NCI-H748 (cell line): Measurements from ENCODE around the gene PIR.

ENCODE experiments used
- DNase-seq: peaks from one replicate; lab custom pipeline; 2025; ENCODE audit not compliant: unreplicated experiment; lab: John Stamatoyannopoulos, UW

PIR gene

GRCh38 chrX:15492469-15492868, 664 bp downstream of the PIR start:
- no peak for DNase-seq

DNA sequence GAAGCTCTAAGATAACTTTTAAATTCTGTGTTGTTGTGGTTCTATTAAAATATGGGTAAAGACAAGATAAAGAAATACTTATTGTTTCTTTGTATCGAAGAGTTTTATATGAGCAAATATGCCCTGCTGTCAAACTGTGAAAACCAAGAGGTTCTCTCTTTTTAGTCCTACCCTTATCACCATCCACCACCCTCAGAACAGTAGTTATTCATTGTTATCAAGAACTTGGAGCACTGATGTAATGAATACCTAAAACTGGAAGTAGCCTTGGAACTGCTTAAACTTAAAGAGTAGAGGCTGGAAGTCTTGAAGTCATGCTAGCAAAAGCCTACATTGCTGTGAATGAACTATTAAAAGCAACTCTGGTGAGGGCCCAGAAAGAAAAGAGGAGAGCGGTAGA, 9.2 kb downstream of the PIR start:
- no peak for DNase-seq

- peak; percentile 28 for DNase-seq
Measured at GRCh38 chrX:15475486-15475885, 17.6 kb downstream of the PIR start.

DNA sequence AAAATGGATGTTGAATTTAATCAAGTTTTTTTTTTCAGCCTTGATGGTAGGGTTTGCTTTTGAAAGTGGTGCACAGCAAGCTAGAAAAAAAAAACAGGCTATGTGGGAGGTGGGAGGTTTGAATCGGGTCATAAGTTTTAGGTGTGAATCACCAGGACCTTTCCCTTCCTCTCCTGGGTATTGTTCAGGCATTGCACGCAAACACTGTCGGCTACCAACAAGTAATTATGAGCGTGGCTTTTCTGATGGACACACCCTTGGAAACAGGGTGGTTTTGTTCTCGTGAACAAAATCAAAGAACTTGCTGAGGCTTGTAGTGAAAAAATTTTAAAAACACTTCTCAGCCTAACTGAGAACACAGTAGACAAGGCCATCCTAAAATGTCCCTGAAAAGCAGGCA, 18.1 kb downstream of the PIR start:
- peak; percentile 82 for DNase-seq

GRCh38 chrX:15474028-15474427, 19.1 kb downstream of the PIR start:
- DNase-seq, result peak; percentile 44

DNA sequence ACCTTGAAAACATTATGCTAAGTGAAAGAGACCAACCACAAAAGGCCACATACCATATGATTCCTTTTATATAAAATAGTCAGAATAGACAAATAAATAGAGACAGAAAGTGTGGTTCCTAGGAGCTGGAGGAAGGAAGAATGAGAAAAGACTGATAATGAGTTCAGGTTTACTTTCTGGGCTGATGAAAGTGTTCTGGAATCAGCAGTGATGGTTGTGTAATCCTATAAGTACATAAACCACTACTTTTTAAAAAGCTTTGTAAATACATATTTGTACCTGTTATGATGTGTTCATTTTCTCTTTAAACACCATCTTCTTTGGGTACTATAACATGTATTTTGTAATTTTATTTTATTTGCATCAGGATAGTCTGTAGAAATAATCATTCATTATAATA, 20.6 kb downstream of the PIR start:
- DNase-seq, result no peak

GRCh38 chrX:15471028-15471427, 22.1 kb downstream of the PIR start:
- peak; percentile 67 for DNase-seq

DNA sequence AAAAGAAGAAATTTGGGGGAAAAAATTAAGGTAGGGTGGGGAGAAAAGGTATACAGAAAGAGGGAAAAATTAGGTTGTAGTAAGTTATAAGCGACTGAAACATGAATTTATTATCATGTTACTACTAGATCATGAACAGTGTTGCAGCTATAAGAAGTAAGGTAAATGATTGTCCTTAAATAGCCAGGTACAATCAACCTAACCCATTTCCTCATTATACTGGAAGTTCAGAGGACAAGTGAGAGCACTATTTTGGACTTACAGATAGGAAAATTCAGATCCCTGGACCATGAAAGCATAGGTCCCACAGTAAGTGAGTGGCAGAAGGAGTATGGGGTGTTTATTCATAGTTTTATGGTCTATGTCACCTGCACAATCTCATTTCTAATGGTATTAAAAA, 23.5 kb downstream of the PIR start:
- no peak for DNase-seq

GRCh38 chrX:15468036-15468435, 25.1 kb downstream of the PIR start:
- peak; percentile 15 for DNase-seq

DNA sequence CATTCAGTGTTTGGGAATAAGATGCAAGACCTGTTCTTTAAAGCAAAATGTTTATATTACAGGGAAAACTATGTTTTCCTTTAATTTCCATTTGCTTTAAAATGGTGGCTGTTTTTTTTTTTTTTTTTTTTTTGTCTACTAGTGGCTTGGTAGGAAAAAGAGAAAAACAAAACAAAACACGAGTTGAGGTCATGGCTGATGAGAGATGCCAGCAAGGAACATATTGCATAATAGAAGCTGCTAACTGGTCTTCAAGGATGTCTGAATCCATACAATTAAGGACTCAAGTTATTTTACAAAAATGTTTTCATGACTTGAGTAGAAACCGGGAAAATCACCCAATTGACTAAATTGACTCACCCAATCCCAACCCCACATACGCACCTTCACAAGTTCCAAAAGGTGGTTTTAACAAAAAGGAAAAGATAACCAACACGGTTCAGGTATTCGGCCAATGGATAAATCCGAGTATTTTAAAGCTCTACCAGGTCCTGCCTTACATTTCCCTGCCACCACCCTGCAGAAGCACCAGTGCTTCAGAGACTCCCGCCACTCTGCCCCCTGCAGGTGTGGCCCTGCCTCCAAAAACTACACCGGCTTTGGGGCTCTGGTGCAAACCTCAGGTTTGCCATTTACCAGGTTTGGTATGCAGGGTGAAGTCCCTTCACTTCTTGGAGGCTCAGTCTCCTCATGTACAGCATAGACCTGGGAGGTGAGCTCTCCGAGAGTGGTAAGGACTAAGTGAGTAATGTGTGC, 27.1 kb downstream of the PIR start:
- peak; percentile 1 for DNase-seq

- DNase-seq, result no peak
Measured at GRCh38 chrX:15465347-15465746, 27.8 kb downstream of the PIR start.

DNA sequence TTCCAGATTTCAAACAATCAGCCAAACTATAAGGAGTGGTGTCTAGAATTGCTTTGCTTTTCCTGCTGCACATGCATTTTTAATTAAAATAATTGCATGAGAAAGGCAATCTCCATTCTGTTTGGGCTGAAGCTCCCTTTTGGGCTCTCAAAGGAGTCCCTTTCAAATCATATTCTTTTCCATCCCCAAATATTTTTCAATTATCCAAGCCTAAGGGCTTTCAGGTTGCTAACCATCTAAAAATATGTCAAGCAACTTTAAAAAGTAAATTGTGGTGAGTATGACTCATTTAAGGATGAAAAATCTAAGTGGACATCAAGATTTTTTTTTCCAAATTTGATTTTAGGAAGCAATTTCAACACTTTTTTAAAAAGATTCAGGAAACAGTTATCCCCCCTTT, 28.4 kb downstream of the PIR start:
- DNase-seq, result no peak

GRCh38 chrX:15451913-15452312, 41.2 kb downstream of the PIR start:
- DNase-seq, result no peak

- DNase-seq, result no peak
Measured at GRCh38 chrX:15448010-15448639, 45.0 kb downstream of the PIR start.

- DNase-seq, result no peak
Measured at GRCh38 chrX:15441464-15441863, 51.7 kb downstream of the PIR start.

GRCh38 chrX:15438332-15438731, 54.8 kb downstream of the PIR start:
- DNase-seq, result no peak

- DNase-seq, result no peak
Measured at GRCh38 chrX:15437724-15438123, 55.4 kb downstream of the PIR start.

DNA sequence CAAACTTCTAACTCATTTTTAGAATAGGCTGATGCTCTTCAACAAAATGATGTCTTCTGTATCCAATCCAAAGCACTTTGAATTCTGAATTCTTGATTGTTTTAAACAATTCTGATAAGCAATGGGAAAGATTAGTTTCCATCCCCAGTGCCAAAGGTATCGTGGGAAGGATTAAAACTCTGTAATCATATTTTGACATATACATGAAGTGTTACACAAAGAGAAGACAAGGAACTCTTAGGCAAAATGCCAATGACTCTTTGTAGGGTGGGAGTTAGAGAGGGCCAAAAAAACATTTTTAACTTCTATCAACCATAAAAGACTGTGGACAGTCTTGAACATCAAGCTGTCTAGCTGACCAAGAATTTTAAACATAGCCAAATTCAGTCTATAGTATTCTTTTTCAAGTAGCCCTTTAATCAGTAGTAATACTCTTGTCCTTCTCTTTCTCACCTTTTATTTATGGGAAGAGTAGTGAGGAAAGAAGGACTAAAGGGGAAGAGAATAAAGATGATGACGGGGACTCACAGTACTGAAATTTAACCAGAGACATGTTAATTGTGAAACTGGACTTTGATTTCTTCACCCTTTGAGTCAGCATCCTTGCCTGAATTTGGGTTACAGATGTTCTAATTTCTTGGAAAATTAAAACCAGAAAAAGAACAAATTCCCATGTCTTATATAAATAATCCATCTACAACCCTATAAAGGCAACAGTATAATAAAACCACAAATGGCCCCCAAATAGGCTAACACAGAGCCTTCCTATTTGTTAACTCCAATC, 57.1 kb downstream of the PIR start:
- DNase-seq, result no peak

GRCh38 chrX:15434205-15434604, 58.9 kb downstream of the PIR start:
- DNase-seq, result no peak

GRCh38 chrX:15430584-15430983, 62.5 kb downstream of the PIR start:
- no peak for DNase-seq

- DNase-seq, result no peak
Measured at GRCh38 chrX:15430076-15430475, 63.1 kb downstream of the PIR start.

DNA sequence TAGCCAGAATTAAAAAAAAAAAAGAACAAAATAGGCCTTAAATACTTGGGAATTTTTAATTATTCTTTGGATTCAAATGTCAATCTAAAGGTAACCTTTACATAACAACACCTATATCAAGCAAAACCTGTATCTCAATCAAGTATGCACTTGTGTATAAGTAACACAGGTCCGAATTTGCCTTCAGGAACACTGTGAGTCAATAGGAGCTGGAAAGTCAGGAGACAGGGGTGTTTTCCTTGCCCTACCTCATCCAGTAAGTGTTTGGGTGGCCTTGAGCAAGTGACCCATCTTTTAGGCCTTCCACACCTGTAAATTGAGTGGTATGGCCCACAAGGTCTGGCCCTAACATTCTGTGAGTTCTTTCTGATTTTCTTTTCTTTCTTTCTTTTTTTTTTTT, 68.1 kb downstream of the PIR start:
- no peak for DNase-seq
